ENCODE results near the gene ANKRD27. TPM values are rescaled to one million over a fixed set of nuclear protein-coding genes. Genes with fewer than 3 reads are reported as not detected.

Gene ANKRD27
- total and polyA plus RNA-seq, 11 donors, result 5.8 to 47.5 (median 17.9) TPM

GRCh38 chr19:32666084-32666483 lies 8.9 kb downstream of the ANKRD27 start:
- TF ChIP-seq CTCF (IDR thresholded peaks at IDR 0.05), result no peak
- TF ChIP-seq POLR2A (IDR thresholded peaks at IDR 0.05), result peak in 1 of 2 donors; percentile 21
- Histone ChIP-seq H3K4me3 (peak overlapping the region in 9 of 12 donors; percentile 6 to 43 (median 27)), H3K9me3 (no peaks in the 10 kb centered on the region), H3K27ac (peak overlapping the region; percentile 29 to 76 (median 70)), H3K27me3 (no peaks in the 10 kb centered on the region), H3K36me3 (peaks cover 0 to 14% (median 3%) of the 10 kb centered on the region in 9 donors), H3K4me1 (peaks cover 0 to 37% (median 8%) of the 10 kb centered on the region in 12 donors)
- WGBS, 4 donors, result 45 to 65% (median 61%) methylated on average over 6 of the region's 6 CpGs
- intact Hi-C loops (cut with DNase I), result no loop called here
- no peak for DNase-seq
- ATAC-seq, result peak; percentile 63 to 73 (median 69)

- no peak for ATAC-seq
- no peak for DNase-seq
- H3K4me3 ChIP-seq, result no peak overlapping the region
- 39 to 47% (median 44%) methylated on average over 3 of the region's 3 CpGs for WGBS, 4 donors
- peaks cover 0 to 25% (median 16%) of the 10 kb centered on the region in 9 donors for H3K36me3 ChIP-seq
- no peaks in the 10 kb centered on the region for H3K27me3 ChIP-seq
- H3K27ac ChIP-seq, result no peak overlapping the region
- H3K4me1 ChIP-seq, result peaks cover 0 to 18% (median 6%) of the 10 kb centered on the region in 12 donors
- no peaks in the 10 kb centered on the region for H3K9me3 ChIP-seq
- intact Hi-C loops (cut with DNase I), result no loop called here
- TF ChIP-seq POLR2A (IDR thresholded peaks at IDR 0.05) (no peak), CTCF (IDR thresholded peaks at IDR 0.05) (no peak)
Measured at GRCh38 chr19:32662186-32662585, 12.8 kb downstream of the ANKRD27 start.

- no peak overlapping the region for H3K4me3 ChIP-seq
Measured at GRCh38 chr19:32661318-32661717, 13.7 kb downstream of the ANKRD27 start.

GRCh38 chr19:32658527-32658926 lies 16.5 kb downstream of the ANKRD27 start:
- H3K4me1 ChIP-seq, result peaks cover 0 to 9% (median 1%) of the 10 kb centered on the region in 12 donors
- TF ChIP-seq CTCF (IDR thresholded peaks at IDR 0.05), result no peak
- no peak for TF ChIP-seq POLR2A (IDR thresholded peaks at IDR 0.05)
- H3K36me3 ChIP-seq, result peaks cover 0 to 46% (median 24%) of the 10 kb centered on the region in 9 donors
- DNase-seq, result no peak
- H3K9me3 ChIP-seq, result no peaks in the 10 kb centered on the region
- 87 to 91% (median 89%) methylated on average over 10 of the region's 10 CpGs for WGBS, 4 donors
- H3K4me3 ChIP-seq, result no peak overlapping the region
- no peaks in the 10 kb centered on the region for H3K27me3 ChIP-seq
- intact Hi-C loops (cut with DNase I), result no loop called here
- no peak overlapping the region for H3K27ac ChIP-seq
- no peak for ATAC-seq

More at GRCh38 chr19:32661318-32661717, 13.7 kb downstream of the ANKRD27 start:
- Histone ChIP-seq H3K9me3 (no peaks in the 10 kb centered on the region), H3K27me3 (no peaks in the 10 kb centered on the region), H3K4me1 (peaks cover 0 to 16% (median 4%) of the 10 kb centered on the region in 12 donors), H3K27ac (no peak overlapping the region), H3K36me3 (peaks cover 0 to 30% (median 14%) of the 10 kb centered on the region in 9 donors)
- intact Hi-C loops (cut with DNase I), result no loop called here
- DNase-seq, result no peak
- no peak for ATAC-seq
- TF ChIP-seq CTCF (IDR thresholded peaks at IDR 0.05) (no peak), POLR2A (IDR thresholded peaks at IDR 0.05) (no peak)
- 84 to 92% (median 90%) methylated on average over 7 of the region's 7 CpGs for WGBS, 4 donors

All from heart left ventricle (tissue), 16 donors.